ENCODE results near the gene FUT7. TPM values are rescaled to one million over a fixed set of nuclear protein-coding genes. Genes with fewer than 3 reads are reported as not detected.

FUT7 gene
- total RNA-seq, 1 donor from 2014 or later, result 0.84 TPM

DNA sequence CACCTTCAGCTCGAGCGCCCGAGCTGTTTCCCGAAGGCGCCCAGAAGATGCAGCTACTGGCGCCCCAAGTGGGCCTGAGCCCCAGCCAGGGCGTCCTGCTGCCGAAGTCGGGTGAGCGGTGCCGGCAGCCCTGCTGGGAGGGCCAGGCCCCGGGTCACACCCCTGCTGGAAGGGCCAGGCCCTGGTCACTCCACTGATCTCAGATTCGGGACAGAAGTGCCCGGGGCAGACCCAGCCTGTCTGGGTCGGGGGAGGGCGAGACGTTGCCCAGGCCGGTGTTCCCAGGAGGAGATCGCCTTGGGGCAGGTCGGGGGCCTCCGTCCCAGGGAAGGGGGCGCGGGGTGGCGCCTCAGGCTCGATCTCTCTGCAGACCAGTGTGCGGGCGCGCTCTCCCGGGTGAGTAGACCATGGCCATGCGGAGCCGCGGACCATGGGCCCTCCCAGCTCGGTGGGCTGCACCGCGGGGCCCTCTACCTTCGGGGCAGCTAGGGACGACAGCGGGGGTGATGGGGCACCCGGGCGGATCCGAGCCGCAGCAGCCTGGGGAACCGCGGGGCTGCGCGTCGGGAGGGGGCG lies 46.8 kb downstream of the FUT7 start:
- intact Hi-C loops (cut with micrococcal nuclease), result no loop called here

DNA sequence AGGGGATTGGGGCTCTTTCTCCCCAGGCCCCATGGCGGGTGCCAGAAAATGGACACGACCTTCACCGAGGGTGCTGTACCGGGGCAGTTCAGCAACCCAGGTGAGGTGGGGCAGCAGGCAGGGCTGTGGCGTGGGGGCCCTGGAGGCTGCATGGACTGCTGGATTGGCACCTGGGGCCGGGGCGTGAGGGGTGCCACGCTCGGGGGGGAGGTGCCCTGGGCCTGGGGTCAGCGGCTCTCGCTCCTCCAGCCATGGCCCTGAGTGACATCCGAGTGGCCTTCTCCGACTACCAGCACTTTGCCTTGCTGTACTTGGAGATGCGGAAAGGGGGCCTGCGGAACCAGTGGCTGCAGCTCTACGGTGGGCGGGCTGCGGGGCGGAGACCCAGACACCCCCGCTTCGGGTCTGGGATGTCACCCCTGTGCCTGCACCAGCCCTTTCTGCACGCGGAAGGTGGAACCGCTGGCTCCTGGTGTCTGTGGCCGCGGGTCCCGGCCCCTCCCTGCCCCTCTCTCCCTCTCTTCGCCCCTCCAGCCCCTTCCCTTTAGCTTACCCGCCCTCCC lies 47.3 kb downstream of the FUT7 start:
- intact Hi-C loops (cut with micrococcal nuclease), result no loop called here

GRCh38 chr9:136983656-136984314 lies 48.1 kb downstream of the FUT7 start:
- intact Hi-C loops (cut with micrococcal nuclease), result no loop called here

DNA sequence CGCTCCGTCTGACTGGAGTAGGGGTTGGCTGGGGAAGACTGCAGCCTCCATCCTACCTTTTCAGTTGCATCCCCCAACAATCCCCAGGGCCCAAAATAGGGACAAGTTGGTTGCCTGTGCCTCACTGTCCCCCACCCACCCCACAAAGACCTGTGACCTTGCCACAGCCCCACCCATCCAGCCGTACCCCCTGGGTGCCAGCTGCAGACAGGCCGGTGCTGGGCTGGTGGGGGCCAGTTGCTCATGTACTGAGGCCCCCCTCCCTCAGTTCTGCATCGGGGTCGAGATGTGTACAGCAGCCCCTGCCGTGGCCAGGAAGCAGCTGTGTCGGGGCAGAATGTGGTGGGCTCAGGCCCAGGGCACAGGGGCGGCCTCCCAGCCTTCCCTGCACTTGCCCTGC lies 48.7 kb downstream of the FUT7 start:
- intact Hi-C loops (cut with micrococcal nuclease), result no loop called here

- intact Hi-C loops (cut with micrococcal nuclease), result no loop called here
These were observed 49.4 kb downstream of the FUT7 start, which contains the start of gene LCNL1 for GRCh38 chr9:136982232-136983051. Gene LCNL1 (plus strand): TSS chr9:136982993. CDS start chr9:136983587, 594 bp downstream.

DNA sequence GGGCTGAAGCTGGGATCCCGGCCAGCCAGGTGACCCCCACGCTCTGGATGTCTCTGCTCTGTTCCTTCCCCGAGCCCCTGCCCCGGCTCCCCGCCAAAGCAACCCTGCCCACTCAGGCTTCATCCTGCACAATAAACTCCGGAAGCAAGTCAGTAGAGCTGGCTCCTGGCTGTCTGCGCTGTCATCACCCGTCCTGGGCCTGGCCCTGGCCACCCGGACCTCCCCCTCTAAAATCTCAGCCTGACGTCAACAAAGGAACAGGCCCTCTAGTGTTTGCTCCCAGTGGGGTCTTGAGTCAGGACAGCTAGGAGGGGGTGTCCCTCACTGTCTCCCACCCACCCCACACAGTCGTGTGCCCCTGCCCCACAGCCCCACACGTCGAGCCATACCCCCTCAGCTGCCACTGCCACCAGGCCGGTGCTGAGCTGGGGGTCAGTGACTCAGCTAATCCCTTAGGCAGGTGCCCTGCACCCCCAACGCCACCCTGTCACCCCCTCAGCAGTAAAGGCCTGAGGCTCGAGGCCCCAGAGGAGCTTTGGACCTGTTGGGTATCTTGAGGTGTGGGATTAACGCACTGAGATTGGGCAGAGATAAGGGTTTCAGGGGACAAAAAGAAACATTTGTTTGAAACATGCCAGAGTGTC lies 50.2 kb downstream of the FUT7 start:
- intact Hi-C loops (cut with micrococcal nuclease), result no loop called here

GRCh38 chr9:136980669-136981478 lies 51.0 kb downstream of the FUT7 start:
- intact Hi-C loops (cut with micrococcal nuclease), result no loop called here

Other genes with a start within 250 kb of the FUT7 start
- 34.7 and 36.9 TPM in 2 replicates for gene TMEM141, start 240.7 kb downstream of the FUT7 start, total RNA-seq
- gene CCDC183, start 235.8 kb downstream of the FUT7 start, total RNA-seq, result 0.20 and 0.55 TPM in 2 replicates
- gene RABL6, start 224.1 kb downstream of the FUT7 start, total RNA-seq, result 115 and 116 TPM in 2 replicates
- 3.9 and 4.0 TPM in 2 replicates for gene AJM1, start 189.6 kb downstream of the FUT7 start, total RNA-seq
- gene PHPT1, start 182.7 kb downstream of the FUT7 start, total RNA-seq, result 109 and 111 TPM in 2 replicates
- gene MAMDC4, start 179.7 kb downstream of the FUT7 start, total RNA-seq, result 15.4 and 18.3 TPM in 2 replicates
- 308 and 309 TPM in 2 replicates for gene EDF1, start 165.8 kb downstream of the FUT7 start, total RNA-seq
- gene TRAF2, start 145.6 kb downstream of the FUT7 start, total RNA-seq, result 49.0 TPM in 2 replicates
- 104 and 109 TPM in 2 replicates for gene FBXW5, start 87.3 kb downstream of the FUT7 start, total RNA-seq
- 2.3 and 4.1 TPM in 2 replicates for gene C8G, start 86.8 kb downstream of the FUT7 start, total RNA-seq
- gene LCN12, start 79.8 kb downstream of the FUT7 start, total RNA-seq, result 2.3 and 2.8 TPM in 2 replicates
- 6.5 and 6.7 TPM in 2 replicates for gene PTGDS, start 54.6 kb downstream of the FUT7 start, total RNA-seq
- 0.16 and 0.20 TPM in 2 replicates for gene LCNL1, start 49.1 kb downstream of the FUT7 start, total RNA-seq
- gene PAXX, start 39.7 kb downstream of the FUT7 start, total RNA-seq, result 71.4 and 74.5 TPM in 2 replicates
- 0.91 TPM in 2 replicates for gene CLIC3, start 35.5 kb downstream of the FUT7 start, total RNA-seq
- 27.8 and 30.6 TPM in 2 replicates for gene ABCA2, start 3.9 kb downstream of the FUT7 start, total RNA-seq
- 15.5 and 17.0 TPM in 2 replicates for gene NPDC1, start 14.1 kb upstream of the FUT7 start, total RNA-seq
- gene ENTPD2, start 22.0 kb upstream of the FUT7 start, total RNA-seq, result not detected in 2 replicates
- 32.9 TPM in 2 replicates for gene SAPCD2, start 38.5 kb upstream of the FUT7 start, total RNA-seq
- gene UAP1L1, start 45.4 kb upstream of the FUT7 start, total RNA-seq, result 14.8 and 15.4 TPM in 2 replicates
- gene MAN1B1, start 54.9 kb upstream of the FUT7 start, total RNA-seq, result 48.7 and 55.1 TPM in 2 replicates
- gene DPP7, start 82.6 kb upstream of the FUT7 start, total RNA-seq, result 221 and 229 TPM in 2 replicates
- 0.05 TPM in 1 of 2 replicates, not detected in the other for gene GRIN1, start 107.1 kb upstream of the FUT7 start, total RNA-seq
- gene LRRC26, start 138.0 kb upstream of the FUT7 start, total RNA-seq, result not detected in 2 replicates
- gene TMEM210, start 140.0 kb upstream of the FUT7 start, total RNA-seq, result not detected in 2 replicates
- gene ANAPC2, start 156.5 kb upstream of the FUT7 start, total RNA-seq, result 68.8 and 69.6 TPM in 2 replicates
- 86.5 and 88.3 TPM in 2 replicates for gene SSNA1, start 156.6 kb upstream of the FUT7 start, total RNA-seq
- gene TPRN, start 168.7 kb upstream of the FUT7 start, total RNA-seq, result 9.6 and 10.9 TPM in 2 replicates
- gene TMEM203, start 173.6 kb upstream of the FUT7 start, total RNA-seq, result 28.2 and 30.8 TPM in 2 replicates
- 38.6 and 42.1 TPM in 2 replicates for gene NDOR1, start 173.6 kb upstream of the FUT7 start, total RNA-seq
- gene RNF208, start 190.2 kb upstream of the FUT7 start, total RNA-seq, result 3.3 and 3.8 TPM in 2 replicates
- gene CYSRT1, start 193.1 kb upstream of the FUT7 start, total RNA-seq, result 0.23 and 0.27 TPM in 2 replicates
- gene RNF224, start 195.4 kb upstream of the FUT7 start, total RNA-seq, result 0.14 TPM in 1 of 2 replicates, not detected in the other
- not detected in 2 replicates for gene SLC34A3, start 198.8 kb upstream of the FUT7 start, total RNA-seq
- 365 and 372 TPM in 2 replicates for gene TUBB4B, start 209.2 kb upstream of the FUT7 start, total RNA-seq
- gene STPG3, start 219.2 kb upstream of the FUT7 start, total RNA-seq, result not detected in 2 replicates
- gene NELFB, start 223.2 kb upstream of the FUT7 start, total RNA-seq, result 65.9 and 67.2 TPM in 2 replicates
- gene TOR4A, start 245.6 kb upstream of the FUT7 start, total RNA-seq, result 17.4 and 17.5 TPM in 2 replicates